SK-N-SH treated with all-trans-retinoic acid at 6 μM for 48 hours (cell line): ENCODE results near the gene RBM18.

Experiments used
- ATAC-seq: fragments of 200-7000 bp; cut with Tn5 transposase; 3 replicates; pipeline ENCODE4 v1.9.1; 2020; ENCODE audit warnings: mild to moderate bottlenecking, moderate library complexity
- ARNTL ChIP-seq: fragments of 450-650 bp; formaldehyde crosslinking; IDR thresholded peaks from 2 replicates; pipeline ENCODE4 v1.5.0; 2020; ENCODE audit warnings: low read depth, mild to moderate bottlenecking, moderate library complexity, borderline replicate concordance
- BACH2 ChIP-seq: fragments of 250-450 bp; sonication (Bioruptor Pico); IDR thresholded peaks from 2 replicates; pipeline ENCODE4 v1.9.0; 2021; ENCODE audit warnings: mild to moderate bottlenecking, borderline replicate concordance
- ESRRG ChIP-seq: fragments of 250-450 bp; sonication (Bioruptor Pico); IDR thresholded peaks from 2 replicates; pipeline ENCODE4 v1.6.1; 2021; ENCODE audit warnings: mild to moderate bottlenecking
- GLIS3 ChIP-seq: fragments of 250-450 bp; sonication (Bioruptor Pico); IDR thresholded peaks from 2 replicates; pipeline ENCODE4 v1.5.0; 2020; ENCODE audit warnings: mild to moderate bottlenecking, moderate library complexity
- ISL1 ChIP-seq: fragments of 250-450 bp; sonication (Bioruptor Pico); IDR thresholded peaks from 2 replicates; pipeline ENCODE4 v2.1.2; 2022; ENCODE audit warnings: mild to moderate bottlenecking, moderate library complexity
- OSR1 ChIP-seq: fragments of 250-450 bp; sonication (Bioruptor Pico); IDR thresholded peaks from 2 replicates; pipeline ENCODE4 v1.8.0; 2022; ENCODE audit warnings: moderate library complexity, mild to moderate bottlenecking, inconsistent platforms
- RARB ChIP-seq: fragments of 250-450 bp; sonication (Bioruptor Pico); IDR thresholded peaks from 2 replicates; pipeline ENCODE4 v1.8.0; 2021; ENCODE audit warnings: mild to moderate bottlenecking, moderate library complexity
- SNAI2 ChIP-seq: fragments of 250-450 bp; sonication (Bioruptor Pico); IDR thresholded peaks from 2 replicates; pipeline ENCODE4 v1.5.0; 2020; ENCODE audit warnings: mild to moderate bottlenecking, moderate library complexity
- TOX ChIP-seq: fragments of 250-450 bp; sonication (Bioruptor Pico); IDR thresholded peaks from 2 replicates; pipeline ENCODE4 v1.8.0; 2021; ENCODE audit warnings: mild to moderate bottlenecking, moderate library complexity, borderline replicate concordance
- ZC3H10 ChIP-seq: fragments of 250-450 bp; sonication (Bioruptor Pico); IDR thresholded peaks from 2 replicates; pipeline ENCODE4 v1.5.1; 2021; ENCODE audit warnings: mild to moderate bottlenecking, moderate library complexity
- ZFP3 ChIP-seq: fragments of 250-450 bp; sonication (Bioruptor Pico); IDR thresholded peaks from 2 replicates; pipeline ENCODE4 v1.5.0; 2020; ENCODE audit warnings: mild to moderate bottlenecking, moderate library complexity
- ZFP30 ChIP-seq: fragments of 450-650 bp; formaldehyde crosslinking; IDR thresholded peaks from 2 replicates; pipeline ENCODE4 v1.5.0; 2022; ENCODE audit warnings: mild to moderate bottlenecking, moderate library complexity
- ZNF565 ChIP-seq: fragments of 450-650 bp; formaldehyde crosslinking; conservative IDR thresholded peaks from 2 replicates; pipeline ENCODE4 v1.5.0; 2020; ENCODE audit warnings: low read depth, mild to moderate bottlenecking, moderate library complexity
- ZNF70 ChIP-seq: fragments of 450-650 bp; formaldehyde crosslinking; IDR thresholded peaks from 2 replicates; pipeline ENCODE4 v1.5.0; 2020; ENCODE audit warnings: mild to moderate bottlenecking, moderate library complexity
- ZNF8 ChIP-seq: fragments of 450-650 bp; formaldehyde crosslinking; IDR thresholded peaks from 2 replicates; pipeline ENCODE4 v1.5.0; 2020; ENCODE audit warnings: mild to moderate bottlenecking, moderate library complexity
- TF ChIP-seq, protein P1 (sequence below): fragments of 250-450 bp; sonication (Bioruptor Pico); IDR thresholded peaks from 2 replicates; pipeline ENCODE4 v1.5.0; 2020; ENCODE audit warnings: mild to moderate bottlenecking, moderate library complexity
- TF ChIP-seq, protein P2 (sequence below): fragments of 250-450 bp; sonication (Bioruptor Pico); IDR thresholded peaks from 2 replicates; pipeline ENCODE4 v1.8.0; 2020; ENCODE audit warnings: mild to moderate bottlenecking, moderate library complexity, borderline replicate concordance
- TF ChIP-seq, protein P3 (sequence below): fragments of 250-450 bp; sonication (Bioruptor Pico); IDR thresholded peaks from 2 replicates; pipeline ENCODE4 v1.8.0; 2021; ENCODE audit warnings: low read depth, mild to moderate bottlenecking, moderate library complexity, borderline replicate concordance
- TF ChIP-seq, protein P4 (sequence below): fragments of 250-450 bp; sonication (Bioruptor Pico); IDR thresholded peaks from 2 replicates; pipeline ENCODE4 v1.5.1; 2020; ENCODE audit warnings: low read depth, mild to moderate bottlenecking, moderate library complexity

Gene RBM18

DNA sequence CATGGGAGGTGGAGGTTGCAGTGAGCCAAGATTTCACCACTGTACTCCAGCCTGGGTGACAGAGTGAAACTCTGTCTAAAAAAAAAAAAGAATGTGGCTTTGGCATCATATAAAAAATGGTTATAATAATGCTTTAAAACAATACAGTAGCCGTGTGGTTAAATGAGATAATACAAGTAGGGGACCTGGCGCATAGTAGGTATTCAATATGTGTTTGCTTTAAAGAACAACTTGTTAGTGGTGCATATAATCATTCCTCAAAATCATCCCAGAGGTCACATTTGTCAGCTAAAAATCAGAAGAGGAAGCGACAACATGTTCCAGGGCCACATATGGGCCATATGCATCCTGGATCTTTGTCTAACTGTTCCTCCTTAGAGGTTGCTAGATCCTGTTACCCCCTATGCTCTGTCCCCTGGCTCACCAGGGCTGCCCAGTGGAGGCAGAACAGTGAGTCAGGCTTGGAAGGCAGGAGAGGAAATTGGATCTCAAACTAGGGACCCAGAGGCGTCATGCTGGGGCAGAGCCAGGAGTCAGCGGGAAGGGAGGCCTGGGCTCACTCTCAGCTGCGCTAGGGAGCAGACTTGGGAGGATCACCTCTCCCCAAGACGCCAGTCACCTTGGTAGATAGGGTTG is 63.6 kb downstream of the RBM18 start:
- ATAC-seq, result peak; percentile 74
- TF ChIP-seq, protein P1, sequence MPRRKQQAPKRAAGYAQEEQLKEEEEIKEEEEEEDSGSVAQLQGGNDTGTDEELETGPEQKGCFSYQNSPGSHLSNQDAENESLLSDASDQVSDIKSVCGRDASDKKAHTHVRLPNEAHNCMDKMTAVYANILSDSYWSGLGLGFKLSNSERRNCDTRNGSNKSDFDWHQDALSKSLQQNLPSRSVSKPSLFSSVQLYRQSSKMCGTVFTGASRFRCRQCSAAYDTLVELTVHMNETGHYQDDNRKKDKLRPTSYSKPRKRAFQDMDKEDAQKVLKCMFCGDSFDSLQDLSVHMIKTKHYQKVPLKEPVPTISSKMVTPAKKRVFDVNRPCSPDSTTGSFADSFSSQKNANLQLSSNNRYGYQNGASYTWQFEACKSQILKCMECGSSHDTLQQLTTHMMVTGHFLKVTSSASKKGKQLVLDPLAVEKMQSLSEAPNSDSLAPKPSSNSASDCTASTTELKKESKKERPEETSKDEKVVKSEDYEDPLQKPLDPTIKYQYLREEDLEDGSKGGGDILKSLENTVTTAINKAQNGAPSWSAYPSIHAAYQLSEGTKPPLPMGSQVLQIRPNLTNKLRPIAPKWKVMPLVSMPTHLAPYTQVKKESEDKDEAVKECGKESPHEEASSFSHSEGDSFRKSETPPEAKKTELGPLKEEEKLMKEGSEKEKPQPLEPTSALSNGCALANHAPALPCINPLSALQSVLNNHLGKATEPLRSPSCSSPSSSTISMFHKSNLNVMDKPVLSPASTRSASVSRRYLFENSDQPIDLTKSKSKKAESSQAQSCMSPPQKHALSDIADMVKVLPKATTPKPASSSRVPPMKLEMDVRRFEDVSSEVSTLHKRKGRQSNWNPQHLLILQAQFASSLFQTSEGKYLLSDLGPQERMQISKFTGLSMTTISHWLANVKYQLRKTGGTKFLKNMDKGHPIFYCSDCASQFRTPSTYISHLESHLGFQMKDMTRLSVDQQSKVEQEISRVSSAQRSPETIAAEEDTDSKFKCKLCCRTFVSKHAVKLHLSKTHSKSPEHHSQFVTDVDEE (CRISPR knock-in tag), result no peak
- TF ChIP-seq ZFP30 (CRISPR knock-in tag) (no peak), ZNF8 (no peak), RARB (CRISPR knock-in tag) (no peak), TOX (no peak), ZNF70 (CRISPR knock-in tag) (no peak), BACH2 (CRISPR knock-in tag) (no peak), GLIS3 (CRISPR knock-in tag) (no peak), ARNTL (CRISPR knock-in tag) (no peak), ESRRG (CRISPR knock-in tag) (no peak), ZC3H10 (CRISPR knock-in tag) (no peak), OSR1 (CRISPR knock-in tag) (no peak)
- TF ChIP-seq, protein P2, sequence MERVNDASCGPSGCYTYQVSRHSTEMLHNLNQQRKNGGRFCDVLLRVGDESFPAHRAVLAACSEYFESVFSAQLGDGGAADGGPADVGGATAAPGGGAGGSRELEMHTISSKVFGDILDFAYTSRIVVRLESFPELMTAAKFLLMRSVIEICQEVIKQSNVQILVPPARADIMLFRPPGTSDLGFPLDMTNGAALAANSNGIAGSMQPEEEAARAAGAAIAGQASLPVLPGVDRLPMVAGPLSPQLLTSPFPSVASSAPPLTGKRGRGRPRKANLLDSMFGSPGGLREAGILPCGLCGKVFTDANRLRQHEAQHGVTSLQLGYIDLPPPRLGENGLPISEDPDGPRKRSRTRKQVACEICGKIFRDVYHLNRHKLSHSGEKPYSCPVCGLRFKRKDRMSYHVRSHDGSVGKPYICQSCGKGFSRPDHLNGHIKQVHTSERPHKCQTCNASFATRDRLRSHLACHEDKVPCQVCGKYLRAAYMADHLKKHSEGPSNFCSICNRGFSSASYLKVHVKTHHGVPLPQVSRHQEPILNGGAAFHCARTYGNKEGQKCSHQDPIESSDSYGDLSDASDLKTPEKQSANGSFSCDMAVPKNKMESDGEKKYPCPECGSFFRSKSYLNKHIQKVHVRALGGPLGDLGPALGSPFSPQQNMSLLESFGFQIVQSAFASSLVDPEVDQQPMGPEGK (CRISPR knock-in tag), result no peak

DNA sequence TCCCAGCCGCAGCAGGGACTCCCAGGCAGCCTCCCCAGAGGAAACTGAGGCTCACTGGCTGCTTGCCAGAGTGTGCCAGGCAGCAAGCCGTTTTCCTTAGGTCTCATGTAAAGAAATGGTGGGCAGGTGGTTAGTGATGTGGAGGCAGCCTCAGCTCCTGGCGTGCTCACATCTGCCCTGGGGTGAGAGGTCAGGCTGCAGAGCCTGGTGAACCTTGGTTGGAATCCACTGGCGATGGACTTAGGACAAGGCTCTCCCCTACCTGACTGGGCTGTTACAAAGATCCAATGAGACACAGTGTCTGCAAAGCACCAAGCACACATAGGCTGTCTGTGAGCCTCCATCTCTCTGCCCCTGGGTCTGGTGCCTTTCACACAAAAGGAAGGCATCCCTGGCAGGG is 66.8 kb downstream of the RBM18 start:
- no peak for TF ChIP-seq ESRRG (CRISPR knock-in tag)
- no peak for TF ChIP-seq ZNF8
- TF ChIP-seq, protein P3, sequence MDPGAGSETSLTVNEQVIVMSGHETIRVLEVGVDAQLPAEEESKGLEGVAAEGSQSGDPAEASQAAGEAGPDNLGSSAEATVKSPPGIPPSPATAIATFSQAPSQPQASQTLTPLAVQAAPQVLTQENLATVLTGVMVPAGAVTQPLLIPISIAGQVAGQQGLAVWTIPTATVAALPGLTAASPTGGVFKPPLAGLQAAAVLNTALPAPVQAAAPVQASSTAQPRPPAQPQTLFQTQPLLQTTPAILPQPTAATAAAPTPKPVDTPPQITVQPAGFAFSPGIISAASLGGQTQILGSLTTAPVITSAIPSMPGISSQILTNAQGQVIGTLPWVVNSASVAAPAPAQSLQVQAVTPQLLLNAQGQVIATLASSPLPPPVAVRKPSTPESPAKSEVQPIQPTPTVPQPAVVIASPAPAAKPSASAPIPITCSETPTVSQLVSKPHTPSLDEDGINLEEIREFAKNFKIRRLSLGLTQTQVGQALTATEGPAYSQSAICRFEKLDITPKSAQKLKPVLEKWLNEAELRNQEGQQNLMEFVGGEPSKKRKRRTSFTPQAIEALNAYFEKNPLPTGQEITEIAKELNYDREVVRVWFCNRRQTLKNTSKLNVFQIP, result no peak
- no peak for TF ChIP-seq ZNF565 (CRISPR knock-in tag)
- TF ChIP-seq SNAI2 (CRISPR knock-in tag), result no peak
- TF ChIP-seq TOX, result no peak
- TF ChIP-seq RARB (CRISPR knock-in tag), result no peak
- TF ChIP-seq, protein P4, sequence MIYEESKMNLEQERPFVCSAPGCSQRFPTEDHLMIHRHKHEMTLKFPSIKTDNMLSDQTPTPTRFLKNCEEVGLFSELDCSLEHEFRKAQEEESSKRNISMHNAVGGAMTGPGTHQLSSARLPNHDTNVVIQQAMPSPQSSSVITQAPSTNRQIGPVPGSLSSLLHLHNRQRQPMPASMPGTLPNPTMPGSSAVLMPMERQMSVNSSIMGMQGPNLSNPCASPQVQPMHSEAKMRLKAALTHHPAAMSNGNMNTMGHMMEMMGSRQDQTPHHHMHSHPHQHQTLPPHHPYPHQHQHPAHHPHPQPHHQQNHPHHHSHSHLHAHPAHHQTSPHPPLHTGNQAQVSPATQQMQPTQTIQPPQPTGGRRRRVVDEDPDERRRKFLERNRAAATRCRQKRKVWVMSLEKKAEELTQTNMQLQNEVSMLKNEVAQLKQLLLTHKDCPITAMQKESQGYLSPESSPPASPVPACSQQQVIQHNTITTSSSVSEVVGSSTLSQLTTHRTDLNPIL (CRISPR knock-in tag), result no peak
- no peak for TF ChIP-seq ZFP3 (CRISPR knock-in tag)
- no peak for ATAC-seq

DNA sequence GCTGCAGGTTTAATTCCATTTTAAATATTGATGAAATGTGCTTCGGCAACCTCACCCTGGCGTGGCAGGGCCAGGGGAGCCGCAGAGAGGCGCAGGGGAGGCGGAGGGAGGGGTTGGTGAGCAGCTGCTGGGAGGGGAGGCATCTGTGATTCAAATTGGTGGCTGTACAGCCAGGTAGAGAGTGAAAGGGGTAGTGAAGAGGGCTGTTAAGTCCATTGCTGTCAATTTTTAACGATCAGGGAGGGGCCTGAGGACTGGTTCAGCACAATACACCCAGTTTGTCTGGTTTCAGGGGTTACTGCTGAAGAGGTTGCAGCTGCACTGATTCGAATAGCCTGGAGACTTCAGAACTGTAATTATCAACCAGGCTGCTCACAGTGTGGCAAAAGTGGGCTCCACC is 67.2 kb downstream of the RBM18 start:
- no peak for ATAC-seq
- TF ChIP-seq, protein P2 (CRISPR knock-in tag), result no peak
- TF ChIP-seq ARNTL (CRISPR knock-in tag) (no peak), BACH2 (CRISPR knock-in tag) (no peak), ISL1 (no peak), ZFP30 (CRISPR knock-in tag) (no peak), TOX (no peak), OSR1 (CRISPR knock-in tag) (no peak)
- TF ChIP-seq, all 23 proteins: peak for 0
